Mesenchymal stem cell (in vitro differentiated cells and primary cell): ENCODE data around the gene SPRY1. TPM values are rescaled to one million over a fixed set of nuclear protein-coding genes. Genes with fewer than 3 reads are reported as not detected.
A peak's percentile ranks its signal among the peaks of the same experiment; 100 is the strongest.

ENCODE experiments used
- DNase-seq: peaks from one replicate; pipeline ENCODE4 v3.0.0-alpha.2; 2013
- H2AFZ ChIP-seq: one replicate; pipeline ENCODE4 v1.6.1; 2013; ENCODE audit warnings: low read depth, mild to moderate bottlenecking, control low read depth, inconsistent platforms, low read length, moderate library complexity
- H2AK5ac ChIP-seq: 2 replicates; pipeline ENCODE4 v1.6.1; 2013; ENCODE audit warnings: low read length, moderate library complexity, mild to moderate bottlenecking, inconsistent platforms; ENCODE audit not compliant: severe bottlenecking
- H2BK120ac ChIP-seq: one replicate; pipeline ENCODE4 v1.6.1; 2013; ENCODE audit warnings: low read depth, mild to moderate bottlenecking, inconsistent platforms, low read length, moderate library complexity
- H2BK12ac ChIP-seq, 2 experiments: one replicate each; pipeline ENCODE4 v1.6.1; 2013; ENCODE audit warnings: inconsistent platforms in 2 of 2, low read length in 2 of 2, mild to moderate bottlenecking in 2 of 2, moderate library complexity in 2 of 2, control low read depth in 1 of 2
- H2BK15ac ChIP-seq: one replicate; pipeline ENCODE4 v1.6.1; 2013; ENCODE audit warnings: mild to moderate bottlenecking, low read depth, inconsistent platforms; ENCODE audit not compliant: poor library complexity, severe bottlenecking
- H2BK5ac ChIP-seq: 2 replicates; pipeline ENCODE4 v1.6.1; 2013; ENCODE audit warnings: low read depth, mild to moderate bottlenecking, low read length, control low read depth, inconsistent platforms; ENCODE audit not compliant: poor library complexity, severe bottlenecking
- H3K14ac ChIP-seq, 2 experiments: one replicate each; pipeline ENCODE4 v1.6.1; 2013; ENCODE audit warnings: inconsistent platforms in 2 of 2, low read length in 2 of 2, control low read depth in 1 of 2, mild to moderate bottlenecking in 1 of 2, moderate library complexity in 1 of 2
- H3K18ac ChIP-seq, 2 experiments: one replicate each; pipeline ENCODE4 v1.6.1; 2013; ENCODE audit warnings: inconsistent platforms in 2 of 2, low read length in 2 of 2, control low read depth in 1 of 2, low read depth in 1 of 2, mild to moderate bottlenecking in 1 of 2
- H3K23ac ChIP-seq, 2 experiments: one replicate each; pipeline ENCODE4 v1.6.1; 2013; ENCODE audit warnings: inconsistent platforms in 2 of 2, low read length in 2 of 2, mild to moderate bottlenecking in 2 of 2, moderate library complexity in 2 of 2, control low read depth in 1 of 2
- H3K27ac ChIP-seq: 2 replicates; pipeline ENCODE4 v1.5.1; 2013; ENCODE audit warnings: mild to moderate bottlenecking, moderate library complexity, low read length, control low read depth, inconsistent platforms; ENCODE audit not compliant: poor library complexity, severe bottlenecking
- H3K27me3 ChIP-seq, 2 experiments: 2 replicates each; pipeline versions ENCODE4 v1.6.1 to v1.7.0; 2013; ENCODE audit warnings: low read length in 2 of 2, mild to moderate bottlenecking in 2 of 2, moderate library complexity in 2 of 2, control low read depth in 1 of 2, inconsistent platforms in 1 of 2; ENCODE audit not compliant: control insufficient read depth in 1 of 2, insufficient read depth in 1 of 2
- H3K36me3 ChIP-seq, 2 experiments: 2 replicates each; pipeline versions ENCODE4 v1.6.1 to v1.7.0; 2013; ENCODE audit warnings: low read length in 2 of 2, control low read depth in 1 of 2, inconsistent platforms in 1 of 2, low read depth in 1 of 2, mild to moderate bottlenecking in 1 of 2; ENCODE audit not compliant: insufficient read depth in 2 of 2, control insufficient read depth in 1 of 2
- H3K4ac ChIP-seq, 2 experiments: one replicate each; pipeline ENCODE4 v1.6.1; 2013; ENCODE audit warnings: inconsistent platforms in 2 of 2, low read length in 2 of 2, mild to moderate bottlenecking in 2 of 2, moderate library complexity in 2 of 2, control low read depth in 1 of 2, low read depth in 1 of 2
- H3K4me1 ChIP-seq: 2 replicates; pipeline ENCODE4 v1.6.1; 2013; ENCODE audit warnings: low read depth, low read length, control low read depth; ENCODE audit not compliant: control insufficient read depth, insufficient read depth
- H3K4me2 ChIP-seq: 2 replicates; pipeline ENCODE4 v1.6.1; 2013; ENCODE audit warnings: low read length, mild to moderate bottlenecking, inconsistent platforms; ENCODE audit not compliant: poor library complexity, severe bottlenecking
- H3K4me3 ChIP-seq, 2 experiments: 2 replicates each; pipeline versions ENCODE4 v1.5.1 to v1.7.0; 2013; ENCODE audit warnings: low read length in 2 of 2, mild to moderate bottlenecking in 2 of 2, control low read depth in 1 of 2, low read depth in 1 of 2; ENCODE audit not compliant: insufficient read depth in 1 of 2
- H3K79me1 ChIP-seq: replicated peaks from 2 replicates; pipeline ENCODE4 v1.6.1; 2013; ENCODE audit warnings: mild to moderate bottlenecking, control low read depth, low read length, inconsistent platforms; ENCODE audit not compliant: poor library complexity, severe bottlenecking
- H3K9ac ChIP-seq: 2 replicates; pipeline ENCODE4 v1.7.0; 2013; ENCODE audit warnings: mild to moderate bottlenecking, low read length, moderate library complexity
- H3K9me3 ChIP-seq: 2 replicates; pipeline ENCODE4 v1.7.0; 2013; ENCODE audit warnings: mild to moderate bottlenecking, low read length; ENCODE audit not compliant: control insufficient read depth
- H4K8ac ChIP-seq: one replicate; pipeline ENCODE4 v1.6.1; 2013; ENCODE audit warnings: inconsistent platforms, mild to moderate bottlenecking, low read length, moderate library complexity
- H4K91ac ChIP-seq: one replicate; pipeline ENCODE4 v1.6.1; 2013; ENCODE audit warnings: mild to moderate bottlenecking, low read length, inconsistent platforms
- WGBS: methylation state at CpG from one replicate; pipeline ENCODE4 v1.1.7; 2013; ENCODE audit warnings: mixed read lengths; 5-methylcytosine and 5-hydroxymethylcytosine counted together
- polyA plus RNA-seq, 2 experiments: library from polyadenylated mRNA; stranded (reverse); fragments of 200-250 nt; gene quantifications; one replicate each; pipeline ENCODE4 v1.2.3, GENCODE V29; 2013

The SPRY1 gene
- 106 TPM for polyA plus RNA-seq (2013, experiment 1 of 2)
- polyA plus RNA-seq (2013, experiment 2 of 2): 105 TPM

DNA sequence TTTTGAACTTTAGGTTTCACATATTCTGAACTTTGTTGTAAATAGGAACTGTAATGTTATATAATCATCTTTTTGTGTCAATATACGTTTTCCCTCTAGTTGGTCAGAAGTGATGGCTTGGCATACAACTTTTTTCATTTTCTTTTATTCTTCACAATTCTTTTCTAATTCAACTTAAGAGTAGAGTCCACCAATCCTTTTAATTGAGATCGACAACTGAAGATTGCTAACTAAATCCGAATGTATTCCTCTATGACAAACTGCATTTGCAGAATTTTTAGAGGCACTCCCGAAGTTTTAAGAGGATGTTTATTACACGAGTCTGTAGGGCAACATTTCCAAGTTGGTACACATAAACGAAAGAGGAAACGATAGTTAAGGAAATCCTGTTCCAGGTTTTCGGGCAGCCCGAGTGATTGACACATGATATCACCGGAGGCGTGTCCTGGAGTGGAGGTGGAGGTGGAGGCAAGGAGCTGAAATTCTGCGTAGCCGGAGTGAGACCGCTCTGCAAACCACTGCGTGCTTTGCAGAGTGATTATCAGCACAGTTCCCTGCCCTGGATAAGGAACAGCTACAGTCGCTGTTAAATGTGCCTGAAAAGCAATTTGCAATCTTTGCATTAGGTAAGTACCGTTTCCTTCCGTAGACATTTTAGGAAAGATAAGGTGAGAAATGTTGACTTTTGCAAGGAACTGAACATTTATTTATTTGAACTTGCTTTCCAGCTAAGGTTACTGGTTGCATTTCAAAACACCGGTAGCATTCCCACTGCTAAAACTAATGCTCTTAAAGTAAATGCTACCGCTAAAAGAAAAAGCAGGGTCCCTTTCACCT is at the start of gene SPRY1:
Gene SPRY1, plus strand, starts transcription at position 489 of the 837 bp plus-strand sequence. CDS start 4,797 bp downstream, outside the sequence.
- under 1% methylated on average over 20 of the region's 20 CpGs for WGBS
- H2BK5ac ChIP-seq: no peak within 1 kb of the TSS
- H2AK5ac ChIP-seq: no peak within 1 kb of the TSS
- peak within 1 kb of the TSS in 1 of 2 experiments; percentile 51 for H2BK12ac ChIP-seq
- H3K27me3 ChIP-seq: no peaks in the 10 kb centered on the region
- peak within 1 kb of the TSS; percentile 75 for H2BK120ac ChIP-seq
- peak within 1 kb of the TSS; percentile 84 for H2BK15ac ChIP-seq
- H3K4me3 ChIP-seq: peak within 1 kb of the TSS; percentile 74 to 92
- H4K91ac ChIP-seq: peak within 1 kb of the TSS; percentile 94
- H3K36me3 ChIP-seq: peaks cover under 1 to 7% of the 10 kb centered on the region in 2 experiments
- no peaks in the 10 kb centered on the region for H3K9me3 ChIP-seq
- H3K79me1 ChIP-seq: no peaks in the 10 kb centered on the region
- H3K4ac ChIP-seq: peak within 1 kb of the TSS; percentile 97
- H4K8ac ChIP-seq: peak within 1 kb of the TSS; percentile 10
- H3K9ac ChIP-seq: peak within 1 kb of the TSS; percentile 93
- H3K4me1 ChIP-seq: peaks cover 2% of the 10 kb centered on the region
- H3K14ac ChIP-seq: peak within 1 kb of the TSS; percentile 41 to 78
- H3K18ac ChIP-seq: peak within 1 kb of the TSS; percentile 93 to 99
- peak; percentile 95 for DNase-seq
- peak within 1 kb of the TSS; percentile 86 for H3K27ac ChIP-seq
- H2AFZ ChIP-seq: no peak within 1 kb of the TSS
- peak within 1 kb of the TSS; percentile 94 for H3K4me2 ChIP-seq
- peak within 1 kb of the TSS in 1 of 2 experiments; percentile 87 for H3K23ac ChIP-seq

DNA sequence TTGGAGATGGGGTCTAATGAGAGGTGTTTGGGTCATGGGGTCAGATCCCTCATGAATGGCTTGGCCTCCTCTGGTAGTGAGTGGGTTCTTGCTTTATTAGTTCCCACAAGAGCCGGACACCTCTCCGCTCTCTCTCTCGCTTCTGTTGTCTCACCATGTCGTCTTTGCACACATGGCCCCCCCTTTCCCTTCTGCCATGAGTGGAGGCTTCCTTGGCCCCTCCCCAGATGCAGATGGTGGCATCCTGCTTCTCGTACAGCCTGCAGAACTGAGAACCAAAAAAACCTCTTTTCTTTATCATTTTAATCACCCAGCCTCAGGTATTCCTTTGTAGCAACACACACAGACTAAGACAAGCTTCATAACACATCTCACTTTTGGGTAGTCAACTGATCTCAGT is 49.6 kb upstream of the SPRY1 start:
- H3K9me3 ChIP-seq: no peaks in the 10 kb centered on the region
- WGBS: 92% methylated on average over 5 of the region's 5 CpGs
- no peaks in the 10 kb centered on the region for H3K36me3 ChIP-seq

GRCh38 chr4:123348946-123349345 is 47.6 kb upstream of the SPRY1 start:
- no peak overlapping the region for H2BK120ac ChIP-seq
- H3K9ac ChIP-seq: no peak overlapping the region
- no peak overlapping the region for H2BK15ac ChIP-seq
- H3K4me1 ChIP-seq: peaks cover 2% of the 10 kb centered on the region
- H2BK5ac ChIP-seq: no peak overlapping the region
- WGBS: 98% methylated on average over 3 of the region's 4 CpGs
- no peak for DNase-seq
- H3K23ac ChIP-seq: no peak overlapping the region
- H3K4me2 ChIP-seq: no peak overlapping the region
- H3K79me1 ChIP-seq: no peaks in the 10 kb centered on the region
- H3K4ac ChIP-seq: no peak overlapping the region
- no peak overlapping the region for H3K18ac ChIP-seq
- H4K8ac ChIP-seq: no peak overlapping the region
- no peak overlapping the region for H2AK5ac ChIP-seq
- H3K4me3 ChIP-seq: no peak overlapping the region
- no peaks in the 10 kb centered on the region for H3K27me3 ChIP-seq
- H3K14ac ChIP-seq: no peak overlapping the region
- H2BK12ac ChIP-seq: no peak overlapping the region
- H3K9me3 ChIP-seq: no peaks in the 10 kb centered on the region
- no peak overlapping the region for H4K91ac ChIP-seq
- H2AFZ ChIP-seq: no peak overlapping the region
- H3K27ac ChIP-seq: no peak overlapping the region
- no peaks in the 10 kb centered on the region for H3K36me3 ChIP-seq

More for the DNA sequence above, 49.6 kb upstream of the SPRY1 start:
- no peak overlapping the region for H3K4me2 ChIP-seq
- H4K8ac ChIP-seq: no peak overlapping the region
- H3K4me3 ChIP-seq: no peak overlapping the region
- H3K4me1 ChIP-seq: peaks cover 2% of the 10 kb centered on the region
- no peak overlapping the region for H2AK5ac ChIP-seq
- no peak overlapping the region for H3K4ac ChIP-seq
- H2BK15ac ChIP-seq: no peak overlapping the region
- no peak overlapping the region for H2BK5ac ChIP-seq
- H3K18ac ChIP-seq: no peak overlapping the region
- H3K14ac ChIP-seq: no peak overlapping the region
- no peak overlapping the region for H4K91ac ChIP-seq
- H3K27me3 ChIP-seq: no peaks in the 10 kb centered on the region
- no peak overlapping the region for H3K23ac ChIP-seq
- no peak overlapping the region for H2BK12ac ChIP-seq
- no peak overlapping the region for H3K9ac ChIP-seq
- H3K79me1 ChIP-seq: no peaks in the 10 kb centered on the region
- DNase-seq: no peak
- no peak overlapping the region for H2AFZ ChIP-seq
- no peak overlapping the region for H3K27ac ChIP-seq
- H2BK120ac ChIP-seq: no peak overlapping the region

DNA sequence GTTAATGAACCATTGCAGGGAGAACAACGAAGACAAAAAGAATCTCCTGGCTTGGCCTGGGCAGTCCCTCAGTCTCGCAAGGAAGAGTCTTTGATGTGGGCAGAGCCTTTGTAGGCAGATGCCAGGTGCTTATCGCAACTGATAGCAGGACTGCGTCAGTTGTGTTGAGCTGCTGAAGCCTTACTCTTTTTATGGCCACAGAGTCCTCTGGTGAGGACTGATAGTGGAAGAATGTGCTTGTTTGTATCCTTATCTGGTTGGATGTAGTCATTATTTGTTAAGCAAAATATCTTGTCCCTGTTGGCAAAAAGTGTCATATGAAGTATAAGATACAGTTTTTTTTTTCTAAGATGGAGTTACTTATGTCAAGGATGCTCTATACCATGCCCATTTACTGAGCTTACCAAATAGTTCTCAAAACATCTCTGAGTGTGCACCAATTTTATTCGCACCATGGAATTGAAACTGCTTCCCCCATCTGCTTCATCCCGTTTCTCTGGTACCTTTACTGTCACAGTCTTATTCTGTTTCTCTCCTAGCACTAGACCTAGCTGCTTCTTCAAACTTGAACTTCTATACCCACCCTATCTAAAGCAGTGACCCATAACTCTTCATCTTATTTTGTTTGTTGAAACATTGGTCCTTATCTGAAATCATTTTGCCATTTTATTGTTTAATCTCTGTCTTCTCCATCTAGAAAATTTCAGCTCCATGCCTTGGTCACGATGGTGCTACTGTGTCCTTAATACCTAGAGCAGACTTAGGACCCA is 47.0 kb upstream of the SPRY1 start:
- H2BK5ac ChIP-seq: no peak overlapping the region
- no peak overlapping the region for H3K18ac ChIP-seq
- 81% methylated on average over 7 of the region's 7 CpGs for WGBS
- DNase-seq: no peak
- no peak overlapping the region for H3K14ac ChIP-seq
- no peak overlapping the region for H3K27ac ChIP-seq
- H3K27me3 ChIP-seq: no peaks in the 10 kb centered on the region
- H3K23ac ChIP-seq: no peak overlapping the region
- no peaks in the 10 kb centered on the region for H3K36me3 ChIP-seq
- H3K4ac ChIP-seq: no peak overlapping the region
- no peak overlapping the region for H3K4me2 ChIP-seq
- H3K79me1 ChIP-seq: no peaks in the 10 kb centered on the region
- no peak overlapping the region for H2AFZ ChIP-seq
- no peak overlapping the region for H2BK120ac ChIP-seq
- H3K4me1 ChIP-seq: peaks cover 2% of the 10 kb centered on the region
- peak overlapping the region in 1 of 2 experiments; percentile 47 for H2BK12ac ChIP-seq
- H4K91ac ChIP-seq: no peak overlapping the region
- H3K9ac ChIP-seq: no peak overlapping the region
- H2AK5ac ChIP-seq: peak overlapping the region; percentile 89
- no peaks in the 10 kb centered on the region for H3K9me3 ChIP-seq
- H4K8ac ChIP-seq: no peak overlapping the region
- no peak overlapping the region for H2BK15ac ChIP-seq
- H3K4me3 ChIP-seq: no peak overlapping the region
